C4-2B (cell line): Measurements from ENCODE around the gene ITGB5.

Experiments
- ZFX ChIP-seq: fragments of 450-650 bp; IDR thresholded peaks from 2 replicates; pipeline ENCODE4 v1.6.1; 2017
- TF ChIP-seq, protein P1 (sequence below): fragments of 450-650 bp; conservative IDR thresholded peaks from 2 replicates; pipeline ENCODE4 v1.5.1; 2017; ENCODE audit warnings: mild to moderate bottlenecking

DNA sequence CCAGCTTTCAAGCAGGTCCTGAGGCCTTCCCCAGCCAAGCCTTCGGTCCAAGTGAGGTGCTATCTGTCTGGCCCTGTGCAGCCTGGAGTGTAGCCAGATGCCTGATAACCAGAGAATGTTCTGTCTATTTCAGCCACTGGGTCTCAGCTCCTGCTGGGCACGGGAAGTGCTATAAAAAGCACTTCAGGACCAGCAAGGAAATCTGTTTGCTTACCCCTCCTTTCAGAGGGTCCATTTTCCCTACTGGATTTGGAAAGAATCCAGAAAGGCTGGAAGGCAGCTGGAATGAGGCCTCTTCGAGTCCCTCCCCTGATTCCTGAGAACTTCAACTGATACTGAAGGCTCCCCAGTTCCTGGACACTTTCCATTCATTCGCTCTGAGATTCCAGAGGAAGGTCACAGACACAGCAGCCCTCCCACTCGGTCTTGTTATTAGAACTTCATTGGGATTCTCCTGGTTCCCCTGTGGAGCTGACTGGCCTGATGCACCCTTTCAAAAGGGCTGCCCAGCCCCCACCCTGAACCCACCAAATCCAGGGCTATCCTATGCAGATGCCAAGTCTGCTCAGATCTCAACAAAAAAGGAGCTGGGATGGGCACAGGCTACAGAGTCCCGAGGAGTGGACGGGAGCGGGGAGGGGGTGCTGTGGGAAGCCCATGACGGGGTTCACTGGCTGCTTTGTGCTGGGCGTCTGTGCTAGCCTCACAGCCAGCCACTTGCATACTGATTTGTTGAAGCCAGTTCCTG lies 86.5 kb downstream of the ITGB5 start:
- TF ChIP-seq, protein P1, sequence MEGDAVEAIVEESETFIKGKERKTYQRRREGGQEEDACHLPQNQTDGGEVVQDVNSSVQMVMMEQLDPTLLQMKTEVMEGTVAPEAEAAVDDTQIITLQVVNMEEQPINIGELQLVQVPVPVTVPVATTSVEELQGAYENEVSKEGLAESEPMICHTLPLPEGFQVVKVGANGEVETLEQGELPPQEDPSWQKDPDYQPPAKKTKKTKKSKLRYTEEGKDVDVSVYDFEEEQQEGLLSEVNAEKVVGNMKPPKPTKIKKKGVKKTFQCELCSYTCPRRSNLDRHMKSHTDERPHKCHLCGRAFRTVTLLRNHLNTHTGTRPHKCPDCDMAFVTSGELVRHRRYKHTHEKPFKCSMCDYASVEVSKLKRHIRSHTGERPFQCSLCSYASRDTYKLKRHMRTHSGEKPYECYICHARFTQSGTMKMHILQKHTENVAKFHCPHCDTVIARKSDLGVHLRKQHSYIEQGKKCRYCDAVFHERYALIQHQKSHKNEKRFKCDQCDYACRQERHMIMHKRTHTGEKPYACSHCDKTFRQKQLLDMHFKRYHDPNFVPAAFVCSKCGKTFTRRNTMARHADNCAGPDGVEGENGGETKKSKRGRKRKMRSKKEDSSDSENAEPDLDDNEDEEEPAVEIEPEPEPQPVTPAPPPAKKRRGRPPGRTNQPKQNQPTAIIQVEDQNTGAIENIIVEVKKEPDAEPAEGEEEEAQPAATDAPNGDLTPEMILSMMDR: no peak
- TF ChIP-seq ZFX: no peak
